Hematopoietic multipotent progenitor cell treated with erythropoietin and hydrocortisone succinate and interleukin-3 and kit ligand, for 15 days (in vitro differentiated cells): ENCODE measurements around the gene ZFHX2.

Experiments
- DNase-seq: peaks from one replicate; pipeline ENCODE4 v3.0.0-alpha.2; 2015; ENCODE audit warnings: low spot score

ZFHX2 gene

DNA sequence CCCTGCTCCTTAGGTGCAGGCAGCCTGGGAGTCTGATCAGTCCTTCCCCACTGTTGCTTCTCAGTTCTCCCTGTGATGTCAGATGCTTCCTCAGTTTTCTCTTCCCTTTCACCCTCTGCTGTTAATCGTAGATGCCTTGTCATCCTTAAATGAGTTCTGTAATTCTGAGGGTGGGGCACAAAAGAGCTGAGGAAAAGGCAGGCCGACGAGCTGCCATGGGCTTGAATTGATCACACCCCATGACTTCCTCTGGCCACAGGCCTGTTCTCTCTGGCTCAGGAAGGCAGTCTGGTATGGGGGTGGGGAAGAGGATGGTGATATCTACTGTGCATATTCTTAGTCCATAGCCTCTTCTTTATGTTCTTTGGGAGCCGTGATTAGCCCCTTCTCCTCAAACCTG lies 21.3 kb upstream of the ZFHX2 start:
- DNase-seq: no peak

GRCh38 chr14:23572524-23572828 lies 20.9 kb upstream of the ZFHX2 start:
- DNase-seq: no peak

- no peak for DNase-seq
Measured at GRCh38 chr14:23571701-23572523, 20.3 kb upstream of the ZFHX2 start.

GRCh38 chr14:23570806-23571483 lies 19.4 kb upstream of the ZFHX2 start:
- DNase-seq: no peak

DNA sequence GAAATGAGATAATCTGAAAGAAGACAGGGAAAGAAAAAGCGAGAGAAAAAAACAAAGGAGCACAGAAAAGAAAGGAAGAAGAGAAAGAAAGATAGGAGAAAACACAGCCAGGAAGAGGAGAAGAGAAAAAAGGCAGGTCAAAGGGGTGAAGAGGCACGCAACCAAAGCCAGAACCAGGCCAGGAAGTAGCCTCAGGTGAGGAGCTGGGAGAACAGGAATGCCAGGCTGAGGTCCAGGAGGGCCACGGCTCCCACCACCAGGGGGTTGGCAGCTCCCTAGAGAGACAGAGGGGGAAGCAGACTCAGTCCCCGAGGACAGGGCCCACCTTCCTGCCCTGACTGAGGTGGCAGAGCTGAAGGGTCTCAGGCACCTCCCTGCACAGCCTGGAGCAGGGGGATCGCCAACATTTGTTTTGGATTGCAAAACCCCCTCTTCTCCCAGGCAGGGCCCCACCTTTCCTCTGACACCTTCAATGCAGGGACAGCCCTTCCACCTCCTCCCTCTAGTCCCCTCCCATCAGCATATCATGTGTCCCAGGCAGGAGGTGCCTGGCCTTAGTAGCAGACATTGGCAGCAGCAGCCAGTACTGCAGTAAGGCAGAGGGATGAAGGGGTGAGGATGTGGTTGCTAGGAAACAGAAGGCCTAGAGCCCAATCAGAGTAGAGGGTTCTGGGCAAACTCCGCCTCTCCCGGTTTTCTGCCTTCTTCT lies 18.0 kb upstream of the ZFHX2 start:
- DNase-seq: no peak

DNA sequence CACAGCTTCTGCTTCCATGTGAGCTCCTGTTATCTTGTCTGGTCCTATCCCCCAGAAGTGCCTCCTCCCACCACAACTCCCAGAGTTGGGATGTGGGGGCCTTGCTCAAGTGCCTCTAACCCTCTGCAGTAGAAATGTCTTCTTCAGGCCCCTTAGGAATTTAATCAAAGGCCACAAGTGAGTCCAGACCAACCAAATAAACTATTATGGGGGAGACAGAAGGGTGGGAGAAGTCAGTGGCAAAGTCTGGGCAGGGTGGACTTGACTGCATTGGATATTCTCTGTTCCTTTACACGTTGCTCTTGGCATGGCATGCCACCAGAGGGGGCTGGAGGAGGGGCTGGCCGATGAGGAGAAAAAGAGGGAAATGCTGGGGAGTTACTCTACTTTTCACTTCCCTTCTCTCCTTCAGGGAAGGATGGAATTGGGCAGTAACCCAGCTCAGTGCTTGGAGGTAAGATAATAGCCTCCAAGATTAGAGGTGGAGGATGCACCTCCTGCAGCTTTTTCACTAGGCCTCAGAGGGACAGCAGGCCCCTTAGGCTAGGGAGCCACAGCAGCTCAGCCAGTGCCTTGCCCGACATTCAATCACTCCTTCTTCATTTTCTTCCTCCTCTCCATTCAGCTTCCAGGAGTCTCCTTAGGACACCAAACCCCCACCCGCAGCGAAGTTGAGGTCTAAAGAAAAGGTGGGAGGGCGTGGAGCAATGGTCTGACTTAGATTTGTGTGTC lies 17.2 kb upstream of the ZFHX2 start:
- DNase-seq: no peak

DNA sequence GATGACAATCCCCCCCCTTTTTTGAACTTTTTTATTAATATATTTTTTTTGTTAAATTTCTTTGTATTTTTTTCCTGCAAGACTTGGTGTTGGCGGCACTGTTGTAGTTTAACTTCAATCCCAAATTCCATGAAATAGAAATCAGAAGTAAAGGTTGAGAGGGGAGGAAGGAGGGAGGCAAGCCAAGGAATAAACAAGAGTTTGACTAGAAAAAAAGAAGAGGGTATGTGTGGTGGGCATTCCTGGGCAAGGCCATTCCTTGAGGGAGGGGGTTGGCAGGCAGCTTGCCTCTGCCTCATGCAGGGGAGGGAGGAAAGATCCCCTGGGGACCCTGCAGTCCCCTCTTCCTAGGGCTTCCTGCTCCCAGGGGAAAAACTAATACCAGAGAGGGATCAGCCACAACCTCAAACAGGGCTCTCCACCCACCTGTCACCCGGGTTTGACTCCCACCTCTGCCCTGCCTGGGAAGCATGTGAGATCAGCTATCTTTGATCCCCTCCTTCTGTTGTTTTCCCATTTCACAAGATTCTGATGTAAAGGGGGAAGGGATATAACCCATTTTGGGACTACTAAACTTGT lies 16.5 kb upstream of the ZFHX2 start:
- DNase-seq: no peak

DNA sequence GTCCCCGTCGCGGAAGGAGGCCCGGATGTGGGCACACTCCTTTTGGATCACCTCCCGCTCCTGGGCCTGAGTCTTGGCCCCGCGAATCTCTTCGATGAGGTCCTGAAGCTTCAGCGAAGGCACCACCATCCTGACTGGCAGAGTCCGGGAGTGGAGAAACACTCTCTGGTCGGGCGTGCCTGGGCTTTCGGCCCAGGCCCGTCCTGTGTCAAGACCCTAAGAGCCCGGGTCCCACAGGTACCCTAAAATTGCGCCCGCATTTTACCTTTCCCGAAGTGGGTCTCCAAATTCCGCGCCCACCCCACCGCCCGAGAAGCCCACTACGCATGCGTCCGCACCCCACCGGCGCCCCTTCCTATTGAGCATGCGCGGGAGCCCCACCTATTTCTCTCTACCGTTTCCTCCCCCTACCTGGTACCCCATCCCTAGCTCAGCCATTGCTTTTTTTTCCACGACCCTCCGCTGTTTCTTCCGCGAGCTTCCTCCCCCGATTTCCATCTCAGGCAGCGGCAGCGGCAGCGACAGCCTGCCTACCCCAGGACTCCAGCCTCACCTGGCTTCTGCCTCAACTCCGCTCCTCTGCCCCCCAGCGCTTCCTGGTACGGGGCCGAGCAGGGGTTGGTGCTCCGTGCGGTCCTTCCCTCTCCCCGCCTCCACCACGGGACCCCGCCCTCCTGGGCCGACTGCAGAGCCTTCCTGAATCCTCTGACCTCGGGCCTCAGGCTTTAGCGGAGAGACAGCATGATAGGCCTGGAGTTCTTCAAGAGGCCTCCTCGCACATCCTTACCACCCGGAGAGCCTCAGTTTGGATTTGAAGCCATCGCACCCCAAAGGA lies 15.8 kb upstream of the ZFHX2 start, which contains the start of gene AP1G2:
TSS of gene AP1G2 (minus strand) at position 606 of the 835 bp plus-strand sequence. CDS start at position 129, 477 bp downstream.
- DNase-seq: peak; percentile 61

GRCh38 chr14:23566778-23567185 lies 15.2 kb upstream of the ZFHX2 start:
- no peak for DNase-seq

DNA sequence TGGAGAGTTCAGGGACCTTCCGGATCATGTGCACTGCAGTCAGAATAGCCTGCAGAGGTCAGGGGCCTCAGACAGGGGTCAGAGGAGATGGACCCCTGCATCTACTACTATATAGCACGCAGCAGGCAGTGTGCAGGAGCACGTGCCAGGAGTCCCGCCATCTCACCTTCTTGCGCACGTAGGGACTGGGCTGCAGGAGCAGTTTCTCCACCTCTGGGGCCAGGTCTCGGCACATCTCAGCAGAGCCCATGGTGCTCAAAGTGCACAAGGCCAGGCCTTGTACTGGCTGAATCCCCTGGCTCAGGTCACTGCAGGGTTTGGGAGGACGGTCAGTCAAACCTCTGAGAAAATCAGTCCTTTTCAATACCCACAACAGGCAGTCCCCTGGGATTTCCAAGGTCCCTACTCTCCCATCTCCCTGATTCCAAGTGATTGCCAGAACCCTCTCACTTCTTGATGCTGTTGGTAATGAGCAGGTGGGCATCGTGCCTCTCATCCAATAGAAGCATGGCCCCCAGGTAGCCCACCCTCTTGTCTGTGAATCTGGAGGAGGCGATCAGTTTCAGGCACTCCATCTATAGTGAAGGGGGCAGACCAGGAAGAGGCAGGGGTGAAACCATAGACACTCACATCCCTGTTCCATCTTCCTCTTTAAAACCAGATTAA lies 14.7 kb upstream of the ZFHX2 start:
- DNase-seq: no peak

DNA sequence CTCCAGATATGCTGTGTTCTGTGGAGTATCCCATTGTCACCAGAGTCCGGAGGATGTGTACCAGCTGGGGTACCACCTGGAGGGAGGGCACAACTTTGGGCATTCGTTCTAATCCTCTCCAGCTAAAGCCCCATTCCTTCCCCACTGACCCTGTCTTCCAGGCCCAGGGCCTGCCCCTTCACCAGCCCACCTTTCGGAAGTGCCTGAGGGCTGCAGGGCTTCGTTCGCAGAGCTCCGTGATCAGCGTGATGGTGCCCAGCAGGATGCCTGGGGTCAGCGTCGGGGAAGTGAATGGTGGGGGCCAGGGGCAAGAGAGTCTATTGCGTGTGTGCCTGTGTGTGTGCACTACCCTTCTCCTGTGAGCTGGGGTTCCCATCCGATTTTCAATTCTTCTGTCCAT lies 14.1 kb upstream of the ZFHX2 start:
- no peak for DNase-seq

DNA sequence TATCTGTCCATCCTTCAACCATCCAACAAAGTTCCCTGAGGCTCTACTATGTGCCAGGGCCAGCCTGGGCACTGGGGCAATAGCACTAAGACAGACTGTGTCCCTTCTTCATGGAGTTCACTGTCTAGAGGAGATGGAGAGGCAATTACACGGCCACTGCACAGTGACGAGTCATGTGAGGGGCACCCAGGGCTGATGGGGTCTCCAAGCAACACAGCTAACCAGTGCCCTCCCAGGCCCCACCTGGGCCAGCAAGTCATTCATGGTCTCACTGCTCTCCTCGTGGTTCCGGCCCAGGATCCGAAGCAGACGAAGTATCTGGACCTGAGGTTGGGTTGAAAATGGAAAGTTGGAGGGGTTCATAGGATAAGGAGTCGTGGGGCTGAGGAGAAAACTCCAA lies 13.3 kb upstream of the ZFHX2 start:
- DNase-seq: no peak

GRCh38 chr14:23564181-23564812 lies 12.7 kb upstream of the ZFHX2 start:
- no peak for DNase-seq

DNA sequence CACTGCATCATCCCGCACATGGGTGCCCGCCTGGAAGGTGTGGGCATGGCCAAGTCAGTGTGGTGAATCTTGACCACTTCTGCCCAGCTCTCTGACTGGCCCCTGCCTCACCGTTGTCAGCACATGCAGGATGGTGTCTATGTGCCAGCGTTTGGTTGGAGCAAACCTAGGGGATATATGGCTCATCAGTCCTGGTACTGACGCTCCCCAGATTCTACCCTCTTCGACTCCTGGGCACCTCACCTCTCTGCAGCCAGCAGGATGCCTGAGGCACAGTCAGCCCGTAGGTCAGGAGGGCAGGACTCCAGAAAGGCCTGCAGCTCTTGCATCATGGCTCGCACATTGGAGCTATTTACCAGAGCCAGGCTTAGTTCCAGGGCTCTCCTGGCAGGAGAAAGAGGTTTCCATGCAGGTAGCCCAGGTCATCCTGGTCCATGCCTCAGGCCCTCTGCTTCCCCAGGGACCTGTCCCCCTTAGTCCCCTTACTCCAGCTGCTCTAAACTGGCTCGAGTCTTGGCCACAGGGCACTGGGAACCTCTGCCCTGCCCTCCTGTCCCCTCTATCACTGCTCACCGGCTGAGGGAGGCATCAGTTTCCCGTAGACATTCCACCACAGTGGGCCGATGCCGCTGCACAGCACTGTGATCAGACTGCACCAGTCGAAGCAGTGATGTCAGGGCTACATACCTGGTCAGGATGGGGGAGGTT lies 12.1 kb upstream of the ZFHX2 start:
- no peak for DNase-seq

GRCh38 chr14:23562822-23563472 lies 11.4 kb upstream of the ZFHX2 start:
- peak; percentile 65 for DNase-seq

GRCh38 chr14:23561873-23562821 lies 10.6 kb upstream of the ZFHX2 start:
- no peak for DNase-seq

DNA sequence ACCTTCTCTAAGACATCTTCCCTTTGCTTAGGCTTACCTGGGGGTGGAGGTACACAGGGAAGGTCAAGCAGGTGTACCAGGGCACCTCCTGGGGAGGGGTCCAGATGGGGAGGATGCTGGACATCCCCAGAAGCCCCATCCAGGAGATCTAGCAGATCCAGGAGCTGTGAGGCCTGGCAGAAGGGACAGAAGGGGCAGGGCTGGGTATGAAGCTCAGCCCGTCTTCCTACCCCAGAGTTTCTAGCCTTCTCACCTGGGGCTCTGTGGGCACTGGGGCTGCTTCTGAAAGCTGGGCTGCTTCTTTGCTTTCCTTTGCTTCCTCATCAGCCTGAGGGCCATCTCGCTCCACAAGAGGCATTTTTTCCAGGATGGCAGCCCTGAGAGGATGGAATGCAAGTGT lies 9.7 kb upstream of the ZFHX2 start:
- no peak for DNase-seq
